DOHH2 (cell line): Measurements from ENCODE around the gene RAB8A.

Source experiments
- EZH2phosphoT487 ChIP-seq: fragments of 200-600 bp; sonication (generic); IDR thresholded peaks from 2 replicates; pipeline ENCODE4 v1.6.1; 2017; ENCODE audit warnings: borderline replicate concordance, mild to moderate bottlenecking, antibody characterized with exemption, low read length, moderate library complexity, mixed read lengths
- TF ChIP-seq, protein P1 (sequence below): fragments of 200-600 bp; sonication (generic); IDR thresholded peaks from one replicate; pipeline ENCODE4 v1.5.1; 2014; ENCODE audit warnings: antibody characterized with exemption, mild to moderate bottlenecking, low read depth, low read length; ENCODE audit not compliant: poor library complexity, severe bottlenecking

DNA sequence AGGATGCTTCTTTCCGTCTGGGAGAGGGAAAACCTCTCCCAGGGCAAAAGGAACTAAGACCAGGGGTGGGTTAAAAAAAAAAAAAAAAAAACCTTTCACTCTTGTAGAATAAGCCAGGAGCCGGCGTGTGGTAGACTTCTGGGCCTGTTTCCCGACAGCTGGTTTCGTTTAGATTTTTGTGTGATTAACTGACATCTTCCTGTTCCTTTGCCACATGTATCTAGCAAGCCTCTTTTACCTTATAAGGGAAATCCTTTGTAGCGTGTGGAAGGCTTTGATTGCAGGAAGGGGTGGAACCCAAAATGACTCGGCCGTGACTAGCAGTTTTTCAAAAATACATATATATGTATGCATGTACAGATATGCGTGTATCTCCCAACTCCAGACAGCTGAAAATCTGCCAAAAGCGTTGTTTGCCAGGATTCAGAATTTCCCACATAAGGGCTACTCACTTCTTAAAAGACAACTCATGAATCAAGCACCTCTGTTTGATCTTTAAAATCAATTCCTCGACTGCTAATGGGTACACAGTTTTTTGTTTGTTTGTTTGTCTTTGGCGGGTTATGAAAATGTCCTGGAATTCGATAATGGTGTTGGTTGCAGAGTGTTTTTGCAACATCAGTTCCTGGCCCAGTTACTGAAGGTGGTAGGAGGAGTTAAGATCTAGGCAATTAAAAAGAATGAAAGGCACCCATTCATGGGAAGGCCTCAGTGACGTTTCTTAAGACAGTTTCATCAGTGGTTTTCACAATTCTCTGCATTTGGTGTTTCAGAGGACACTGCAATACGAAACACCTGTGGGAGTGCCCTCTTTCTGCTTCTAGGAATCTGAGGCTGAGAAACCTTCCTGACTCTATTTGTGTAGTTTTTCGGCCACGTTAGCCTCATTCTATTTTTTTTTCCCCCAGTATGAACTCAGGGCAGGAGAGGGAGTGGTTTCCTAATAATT, 32.7 kb upstream of the RAB8A start:
- TF ChIP-seq, protein P1, sequence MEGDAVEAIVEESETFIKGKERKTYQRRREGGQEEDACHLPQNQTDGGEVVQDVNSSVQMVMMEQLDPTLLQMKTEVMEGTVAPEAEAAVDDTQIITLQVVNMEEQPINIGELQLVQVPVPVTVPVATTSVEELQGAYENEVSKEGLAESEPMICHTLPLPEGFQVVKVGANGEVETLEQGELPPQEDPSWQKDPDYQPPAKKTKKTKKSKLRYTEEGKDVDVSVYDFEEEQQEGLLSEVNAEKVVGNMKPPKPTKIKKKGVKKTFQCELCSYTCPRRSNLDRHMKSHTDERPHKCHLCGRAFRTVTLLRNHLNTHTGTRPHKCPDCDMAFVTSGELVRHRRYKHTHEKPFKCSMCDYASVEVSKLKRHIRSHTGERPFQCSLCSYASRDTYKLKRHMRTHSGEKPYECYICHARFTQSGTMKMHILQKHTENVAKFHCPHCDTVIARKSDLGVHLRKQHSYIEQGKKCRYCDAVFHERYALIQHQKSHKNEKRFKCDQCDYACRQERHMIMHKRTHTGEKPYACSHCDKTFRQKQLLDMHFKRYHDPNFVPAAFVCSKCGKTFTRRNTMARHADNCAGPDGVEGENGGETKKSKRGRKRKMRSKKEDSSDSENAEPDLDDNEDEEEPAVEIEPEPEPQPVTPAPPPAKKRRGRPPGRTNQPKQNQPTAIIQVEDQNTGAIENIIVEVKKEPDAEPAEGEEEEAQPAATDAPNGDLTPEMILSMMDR = no peak
- TF ChIP-seq EZH2phosphoT487 = no peak
